H1 (cell line): ENCODE results near the gene SCAP. TPM values are rescaled to one million over a fixed set of nuclear protein-coding genes. Genes with fewer than 3 reads are reported as not detected.

ENCODE experiments used
- CHD7 ChIP-seq: fragments of 300-600 bp; sonication (generic); IDR thresholded peaks from 2 replicates; pipeline ENCODE4 v1.7.1; 2012; ENCODE audit warnings: low read length, moderate library complexity, mild to moderate bottlenecking, inconsistent platforms; ENCODE audit not compliant: insufficient replicate concordance
- HDAC6 ChIP-seq: IDR thresholded peaks from one replicate; pipeline ENCODE4 v1.7.1; 2012; ENCODE audit warnings: low read depth, mild to moderate bottlenecking, inconsistent platforms, low read length, moderate library complexity
- KDM1A ChIP-seq: fragments of 200-600, 300-600 bp; sonication (generic); IDR thresholded peaks from 2 replicates; pipeline ENCODE4 v1.7.1; 2016; ENCODE audit warnings: mild to moderate bottlenecking, low read length, borderline replicate concordance
- PHF8 ChIP-seq: fragments of 200-600 bp; sonication (generic); conservative IDR thresholded peaks from 2 replicates; pipeline ENCODE4 v1.7.1; 2012; ENCODE audit warnings: low read depth, mild to moderate bottlenecking, inconsistent platforms, low read length, moderate library complexity
- RAD21 ChIP-seq, 2 experiments: IDR thresholded peaks in 1 of 2; conservative IDR thresholded peaks in 1 of 2; 2 replicates each; pipeline ENCODE4 v1.6.1; 2011; ENCODE audit warnings: low read depth in 2 of 2, low read length in 2 of 2, improper control_type of control experiment in 1 of 2, inconsistent platforms in 1 of 2, mild to moderate bottlenecking in 1 of 2, moderate library complexity in 1 of 2
- RBBP5 ChIP-seq: IDR thresholded peaks from 2 replicates; pipeline ENCODE4 v1.7.1; 2012; ENCODE audit warnings: low read depth, mild to moderate bottlenecking, inconsistent platforms, low read length, moderate library complexity, borderline replicate concordance
- RNF2 ChIP-seq: fragments of 200-900, 300-1000 bp; sonication (generic); IDR thresholded peaks from 2 replicates; pipeline ENCODE4 v1.7.1; 2016; ENCODE audit warnings: borderline replicate concordance, low read depth, mild to moderate bottlenecking, antibody characterized with exemption, low read length; ENCODE audit not compliant: poor library complexity, severe bottlenecking; ENCODE audit errors: missing control alignments
- RXRA ChIP-seq: IDR thresholded peaks from 2 replicates; pipeline ENCODE4 v1.6.1; 2011; ENCODE audit warnings: low read depth, mild to moderate bottlenecking, low read length, moderate library complexity; ENCODE audit not compliant: insufficient read depth
- polyA plus RNA-seq, 7 experiments: library from polyadenylated mRNA; depleted of rRNA in 3 of 7; stranded (reverse) in 5 of 7; unstranded in 2 of 7; fragments of >200 nt in 5 of 7; fragments of 200-250 nt in 2 of 7; gene quantifications; 1 replicate in 5 of 7; 2 replicates in 1 of 7; 4 replicates in 1 of 7; pipeline versions ENCODE4 v1.2.1 to v1.2.3, GENCODE V29; 2011 to 2013; ENCODE audit warnings: missing spikeins in 2 of 7, mixed read lengths in 2 of 7
- total RNA-seq: library from RNA; stranded (reverse); fragmentation: NEBNext Ultra II Directional; extraction: Animal tissue kit (Norgen Biotek cat#: 25700); gene quantifications from 2 replicates; pipeline ENCODE4 v1.2.1, GENCODE V29; 2021

Gene SCAP
- total and polyA plus RNA-seq, 2 of the 8 experiments (the other 6 are each of a cell fraction or from before 2014, with no cell fraction given): 74.0 to 114 TPM

GRCh38 chr3:47367631-47368030 is 108.1 kb downstream of the SCAP start (continued):
- TF ChIP-seq CHD7: no peak
- no peak for TF ChIP-seq RAD21 (IDR thresholded peaks at IDR 0.05 in 1 of 2, conservative IDR thresholded peaks at IDR 0.05 in 1 of 2; ENCODE audit: low read depth in 2 of 2, low read length in 2 of 2)
- TF ChIP-seq RBBP5: no peak
- no peak for TF ChIP-seq KDM1A
- TF ChIP-seq HDAC6: no peak
- no peak for TF ChIP-seq RNF2
- TF ChIP-seq PHF8: no peak
- no peak for TF ChIP-seq RXRA
